ENCODE measurements around the gene PODN. TPM values are rescaled to one million over a fixed set of nuclear protein-coding genes. Genes with fewer than 3 reads are reported as not detected.
A peak's percentile ranks its signal among the peaks of the same experiment; 100 is the strongest.

PODN gene
- total RNA-seq, 1 donor, result 52.8 TPM

DNA sequence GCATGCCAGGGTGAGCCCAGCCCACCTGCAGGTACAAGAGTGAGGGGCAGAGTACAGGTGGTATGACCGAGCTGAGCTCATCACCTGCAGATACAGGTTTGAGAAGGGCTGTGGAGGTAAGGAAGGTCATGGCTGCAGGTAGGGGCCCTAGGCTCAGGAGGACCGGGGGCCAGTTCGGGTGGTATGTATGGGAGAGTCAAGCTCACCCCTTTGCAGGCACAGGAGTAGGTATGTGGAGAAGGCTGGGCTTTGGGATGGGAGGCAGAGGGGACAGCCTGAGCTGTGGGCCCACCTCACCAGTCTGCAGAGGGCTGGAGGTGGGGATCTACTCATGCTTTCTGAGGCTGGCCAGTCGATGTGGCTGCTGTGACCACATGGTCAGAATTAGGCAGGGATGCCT is 17.2 kb downstream of the PODN start:
- H3K4me3 ChIP-seq (ENCODE audit: insufficient read depth, low read length), result no peak overlapping the region
- H3K27me3 ChIP-seq (ENCODE audit: insufficient read depth, low read length), result no peaks in the 10 kb centered on the region
- no peak overlapping the region for H3K4me2 ChIP-seq (ENCODE audit: insufficient read depth, low read length)
- H3K79me2 ChIP-seq (ENCODE audit: insufficient read depth, low read length), result no peaks in the 10 kb centered on the region
- no peaks in the 10 kb centered on the region for H3K36me3 ChIP-seq (ENCODE audit: insufficient read depth, low read length)
- H3K4me1 ChIP-seq (ENCODE audit: insufficient read depth, low read length), result no peaks in the 10 kb centered on the region
- no peak overlapping the region for H2AFZ ChIP-seq (ENCODE audit: low read length)
- no peaks in the 10 kb centered on the region for H3K9me3 ChIP-seq (ENCODE audit: low read depth, low read length)
- TF ChIP-seq, protein P1, sequence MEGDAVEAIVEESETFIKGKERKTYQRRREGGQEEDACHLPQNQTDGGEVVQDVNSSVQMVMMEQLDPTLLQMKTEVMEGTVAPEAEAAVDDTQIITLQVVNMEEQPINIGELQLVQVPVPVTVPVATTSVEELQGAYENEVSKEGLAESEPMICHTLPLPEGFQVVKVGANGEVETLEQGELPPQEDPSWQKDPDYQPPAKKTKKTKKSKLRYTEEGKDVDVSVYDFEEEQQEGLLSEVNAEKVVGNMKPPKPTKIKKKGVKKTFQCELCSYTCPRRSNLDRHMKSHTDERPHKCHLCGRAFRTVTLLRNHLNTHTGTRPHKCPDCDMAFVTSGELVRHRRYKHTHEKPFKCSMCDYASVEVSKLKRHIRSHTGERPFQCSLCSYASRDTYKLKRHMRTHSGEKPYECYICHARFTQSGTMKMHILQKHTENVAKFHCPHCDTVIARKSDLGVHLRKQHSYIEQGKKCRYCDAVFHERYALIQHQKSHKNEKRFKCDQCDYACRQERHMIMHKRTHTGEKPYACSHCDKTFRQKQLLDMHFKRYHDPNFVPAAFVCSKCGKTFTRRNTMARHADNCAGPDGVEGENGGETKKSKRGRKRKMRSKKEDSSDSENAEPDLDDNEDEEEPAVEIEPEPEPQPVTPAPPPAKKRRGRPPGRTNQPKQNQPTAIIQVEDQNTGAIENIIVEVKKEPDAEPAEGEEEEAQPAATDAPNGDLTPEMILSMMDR (IDR thresholded peaks at IDR 0.05; ENCODE audit: extremely low read depth, low read depth, low read length), result no peak
- H4K20me1 ChIP-seq (ENCODE audit: insufficient read depth, low read length), result no peaks in the 10 kb centered on the region
- no peak for DNase-seq (ENCODE audit: insufficient read length, low spot score, missing footprints)
- H3K27ac ChIP-seq (ENCODE audit: low read depth, low read length), result no peak overlapping the region

DNA sequence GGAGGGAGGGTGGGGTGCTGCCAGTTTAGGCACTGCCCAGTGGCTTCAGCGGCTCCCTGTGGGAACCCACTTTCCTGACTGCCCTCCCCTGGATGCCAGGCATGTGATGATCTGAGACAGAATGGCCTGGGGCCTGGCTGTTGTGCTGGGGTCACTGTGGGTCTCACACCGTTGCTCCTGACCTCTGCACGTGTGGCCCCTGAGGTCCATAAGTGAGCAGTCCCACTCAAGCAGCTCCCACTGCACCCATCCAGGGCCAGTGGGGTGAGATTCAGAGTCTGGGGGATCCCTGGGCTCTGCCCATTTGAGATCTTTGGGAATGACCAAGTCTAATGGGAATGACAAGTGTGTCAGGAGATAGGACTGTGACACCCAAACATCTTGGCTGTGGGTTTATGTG is 18.0 kb downstream of the PODN start:
- Histone ChIP-seq H3K4me3 (ENCODE audit: insufficient read depth, low read length) (no peak overlapping the region), H3K36me3 (ENCODE audit: insufficient read depth, low read length) (no peaks in the 10 kb centered on the region), H3K27me3 (ENCODE audit: insufficient read depth, low read length) (no peaks in the 10 kb centered on the region), H4K20me1 (ENCODE audit: insufficient read depth, low read length) (no peaks in the 10 kb centered on the region), H3K4me2 (ENCODE audit: insufficient read depth, low read length) (no peak overlapping the region), H3K79me2 (ENCODE audit: insufficient read depth, low read length) (no peaks in the 10 kb centered on the region), H3K27ac (ENCODE audit: low read depth, low read length) (no peak overlapping the region), H2AFZ (ENCODE audit: low read length) (no peak overlapping the region), H3K4me1 (ENCODE audit: insufficient read depth, low read length) (no peaks in the 10 kb centered on the region), H3K9me3 (ENCODE audit: low read depth, low read length) (no peaks in the 10 kb centered on the region)
- TF ChIP-seq, protein P1 (IDR thresholded peaks at IDR 0.05; ENCODE audit: extremely low read depth, low read depth, low read length), result no peak
- peak; percentile 56 for DNase-seq (ENCODE audit: insufficient read length, low spot score, missing footprints)

DNA sequence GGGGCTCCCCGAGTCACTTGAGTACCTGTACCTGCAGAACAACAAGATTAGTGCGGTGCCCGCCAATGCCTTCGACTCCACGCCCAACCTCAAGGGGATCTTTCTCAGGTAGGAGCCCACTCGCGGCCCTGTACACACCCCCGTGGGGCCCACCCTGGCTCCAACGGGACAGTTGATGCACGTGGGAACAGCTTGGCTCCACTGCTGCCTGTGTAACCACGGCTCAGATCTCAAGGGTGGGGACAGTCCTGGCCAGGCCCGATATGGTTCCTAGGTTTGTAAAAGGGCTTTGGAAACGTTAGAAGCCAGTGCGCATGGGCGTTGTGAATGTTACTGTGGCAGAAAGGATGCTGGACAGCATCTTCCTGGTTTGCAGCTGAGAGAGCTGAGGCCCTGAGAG is 18.8 kb downstream of the PODN start:
- Histone ChIP-seq H3K9me3 (ENCODE audit: low read depth, low read length) (no peaks in the 10 kb centered on the region), H3K4me3 (ENCODE audit: insufficient read depth, low read length) (no peak overlapping the region), H3K4me2 (ENCODE audit: insufficient read depth, low read length) (no peak overlapping the region), H3K4me1 (ENCODE audit: insufficient read depth, low read length) (no peaks in the 10 kb centered on the region), H3K27ac (ENCODE audit: low read depth, low read length) (no peak overlapping the region), H3K36me3 (ENCODE audit: insufficient read depth, low read length) (no peaks in the 10 kb centered on the region), H4K20me1 (ENCODE audit: insufficient read depth, low read length) (no peaks in the 10 kb centered on the region), H2AFZ (ENCODE audit: low read length) (no peak overlapping the region), H3K27me3 (ENCODE audit: insufficient read depth, low read length) (no peaks in the 10 kb centered on the region), H3K79me2 (ENCODE audit: insufficient read depth, low read length) (no peaks in the 10 kb centered on the region)
- TF ChIP-seq, protein P1 (IDR thresholded peaks at IDR 0.05; ENCODE audit: extremely low read depth, low read depth, low read length), result no peak
- no peak for DNase-seq (ENCODE audit: insufficient read length, low spot score, missing footprints)

DNA sequence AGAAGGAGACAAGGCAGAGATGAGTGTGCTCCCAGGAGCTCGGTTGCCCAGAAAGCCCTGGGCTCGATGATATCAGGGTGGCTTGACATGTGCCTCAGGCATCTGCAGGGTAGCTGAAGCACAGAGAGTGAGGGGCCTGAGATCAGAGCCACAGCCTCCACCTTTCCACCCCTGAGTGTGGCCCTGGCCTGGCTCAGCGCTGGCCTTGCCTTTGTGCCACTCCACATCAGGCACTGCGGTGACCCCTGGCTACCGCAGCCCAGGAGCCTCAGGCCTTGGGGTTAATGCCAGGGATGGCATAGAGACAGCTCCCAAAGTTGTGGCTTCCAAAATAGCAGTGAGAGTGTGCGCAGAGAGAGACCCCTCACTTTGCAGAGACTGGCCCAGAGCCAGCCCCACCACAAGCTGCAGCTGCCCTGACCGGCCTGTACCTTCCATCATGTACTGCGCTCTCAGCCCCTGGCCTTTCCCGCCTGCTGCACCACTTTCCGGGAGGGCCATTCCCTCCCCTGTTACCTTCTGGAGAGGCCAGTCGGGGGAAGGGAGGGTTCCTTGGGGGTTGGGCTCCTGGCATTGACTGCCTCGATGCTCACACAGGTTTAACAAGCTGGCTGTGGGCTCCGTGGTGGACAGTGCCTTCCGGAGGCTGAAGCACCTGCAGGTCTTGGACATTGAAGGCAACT is 19.5 kb downstream of the PODN start:
- no peaks in the 10 kb centered on the region for H3K36me3 ChIP-seq (ENCODE audit: insufficient read depth, low read length)
- no peak overlapping the region for H3K27ac ChIP-seq (ENCODE audit: low read depth, low read length)
- no peaks in the 10 kb centered on the region for H3K27me3 ChIP-seq (ENCODE audit: insufficient read depth, low read length)
- H2AFZ ChIP-seq (ENCODE audit: low read length), result no peak overlapping the region
- H3K9me3 ChIP-seq (ENCODE audit: low read depth, low read length), result no peaks in the 10 kb centered on the region
- H4K20me1 ChIP-seq (ENCODE audit: insufficient read depth, low read length), result no peaks in the 10 kb centered on the region
- no peaks in the 10 kb centered on the region for H3K4me1 ChIP-seq (ENCODE audit: insufficient read depth, low read length)
- no peaks in the 10 kb centered on the region for H3K79me2 ChIP-seq (ENCODE audit: insufficient read depth, low read length)
- TF ChIP-seq, protein P1 (IDR thresholded peaks at IDR 0.05; ENCODE audit: extremely low read depth, low read depth, low read length), result no peak
- no peak overlapping the region for H3K4me3 ChIP-seq (ENCODE audit: insufficient read depth, low read length)
- no peak for DNase-seq (ENCODE audit: insufficient read length, low spot score, missing footprints)
- no peak overlapping the region for H3K4me2 ChIP-seq (ENCODE audit: insufficient read depth, low read length)

Data from osteoblast (primary cell).